ENCODE measurements around the gene SLC6A7.

SLC6A7 gene

GRCh38 chr5:150196986-150197385 lies 7.1 kb downstream of the SLC6A7 start:
- DNase-seq = no peak

- DNase-seq = no peak
Measured at GRCh38 chr5:150197476-150197875, 7.6 kb downstream of the SLC6A7 start.

- no peak for DNase-seq
Measured at GRCh38 chr5:150202501-150202900, 12.6 kb downstream of the SLC6A7 start.

- no peak for DNase-seq
Measured at GRCh38 chr5:150203832-150204589, 14.1 kb downstream of the SLC6A7 start.

- DNase-seq = no peak
Measured at GRCh38 chr5:150204590-150204960, 14.7 kb downstream of the SLC6A7 start.

GRCh38 chr5:150206098-150206778 lies 16.4 kb downstream of the SLC6A7 start:
- DNase-seq = no peak

GRCh38 chr5:150206779-150207115 lies 16.9 kb downstream of the SLC6A7 start:
- no peak for DNase-seq

- DNase-seq = no peak
Measured at GRCh38 chr5:150208187-150209098, 18.6 kb downstream of the SLC6A7 start.

- DNase-seq = no peak
Measured at GRCh38 chr5:150209099-150209635, 19.3 kb downstream of the SLC6A7 start.

GRCh38 chr5:150210644-150211043 lies 20.8 kb downstream of the SLC6A7 start:
- DNase-seq = no peak

- no peak for DNase-seq
Measured at GRCh38 chr5:150211156-150212030, 21.5 kb downstream of the SLC6A7 start.

- no peak for DNase-seq
Measured at GRCh38 chr5:150213530-150213929, 23.7 kb downstream of the SLC6A7 start.

- DNase-seq = no peak
Measured at GRCh38 chr5:150214289-150214688, 24.4 kb downstream of the SLC6A7 start.

GRCh38 chr5:150215979-150216944 lies 26.4 kb downstream of the SLC6A7 start:
- DNase-seq = no peak

- no peak for DNase-seq
Measured at GRCh38 chr5:150217038-150217437, 27.2 kb downstream of the SLC6A7 start.

GRCh38 chr5:150217873-150218692 lies 28.2 kb downstream of the SLC6A7 start:
- DNase-seq = peak; percentile 62

GRCh38 chr5:150218693-150219035 lies 28.8 kb downstream of the SLC6A7 start:
- no peak for DNase-seq

- no peak for DNase-seq
Measured at GRCh38 chr5:150219142-150219541, 29.3 kb downstream of the SLC6A7 start.

GRCh38 chr5:150219861-150220260 lies 30.0 kb downstream of the SLC6A7 start:
- DNase-seq = no peak

- no peak for DNase-seq
Measured at GRCh38 chr5:150221471-150221870, 31.6 kb downstream of the SLC6A7 start.
